VCaP (cell line): Measurements from ENCODE around the gene RC3H1.

Experiments used
- H3K27ac ChIP-seq: fragments of 450-650 bp; 2 replicates; pipeline ENCODE4 v1.5.1; 2017
- TF ChIP-seq, protein P1 (sequence below): fragments of 450-650 bp; conservative IDR thresholded peaks from 2 replicates; pipeline ENCODE4 v1.5.1; 2017; ENCODE audit warnings: mild to moderate bottlenecking, moderate library complexity

The RC3H1 gene

GRCh38 chr1:173917149-173917548 lies 105.0 kb downstream of the RC3H1 start, which contains the start of gene SERPINC1:
TSS of gene SERPINC1 (minus strand) at chr1:173917327. CDS start at chr1:173917259, 68 bp downstream.
- TF ChIP-seq, protein P1, sequence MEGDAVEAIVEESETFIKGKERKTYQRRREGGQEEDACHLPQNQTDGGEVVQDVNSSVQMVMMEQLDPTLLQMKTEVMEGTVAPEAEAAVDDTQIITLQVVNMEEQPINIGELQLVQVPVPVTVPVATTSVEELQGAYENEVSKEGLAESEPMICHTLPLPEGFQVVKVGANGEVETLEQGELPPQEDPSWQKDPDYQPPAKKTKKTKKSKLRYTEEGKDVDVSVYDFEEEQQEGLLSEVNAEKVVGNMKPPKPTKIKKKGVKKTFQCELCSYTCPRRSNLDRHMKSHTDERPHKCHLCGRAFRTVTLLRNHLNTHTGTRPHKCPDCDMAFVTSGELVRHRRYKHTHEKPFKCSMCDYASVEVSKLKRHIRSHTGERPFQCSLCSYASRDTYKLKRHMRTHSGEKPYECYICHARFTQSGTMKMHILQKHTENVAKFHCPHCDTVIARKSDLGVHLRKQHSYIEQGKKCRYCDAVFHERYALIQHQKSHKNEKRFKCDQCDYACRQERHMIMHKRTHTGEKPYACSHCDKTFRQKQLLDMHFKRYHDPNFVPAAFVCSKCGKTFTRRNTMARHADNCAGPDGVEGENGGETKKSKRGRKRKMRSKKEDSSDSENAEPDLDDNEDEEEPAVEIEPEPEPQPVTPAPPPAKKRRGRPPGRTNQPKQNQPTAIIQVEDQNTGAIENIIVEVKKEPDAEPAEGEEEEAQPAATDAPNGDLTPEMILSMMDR, result no peak
- H3K27ac ChIP-seq, result no peak within 1 kb of the TSS

DNA sequence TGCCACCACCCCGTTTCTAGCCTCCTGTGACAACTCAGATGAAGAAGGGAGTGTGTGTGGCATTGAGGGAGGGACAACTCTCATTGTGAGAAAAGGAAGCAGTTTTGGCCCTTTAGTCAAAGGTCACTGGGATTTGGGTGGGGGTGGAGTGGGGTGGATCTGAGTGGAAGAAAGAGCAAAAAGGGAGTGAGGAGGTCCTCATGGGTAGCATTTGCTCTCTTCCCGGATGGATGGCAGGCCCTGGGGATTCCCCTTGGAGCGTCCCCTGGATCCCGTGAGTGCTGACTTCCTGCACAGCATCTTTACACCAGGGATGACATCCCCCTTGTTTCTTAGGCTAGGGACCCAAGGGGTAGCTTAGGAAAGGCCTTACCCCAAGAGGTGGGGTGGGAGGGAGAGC lies 105.5 kb downstream of the RC3H1 start:
- TF ChIP-seq, protein P1, result no peak
- H3K27ac ChIP-seq, result no peak overlapping the region

GRCh38 chr1:173915596-173915995 lies 106.6 kb downstream of the RC3H1 start:
- TF ChIP-seq, protein P1, result no peak
- no peak overlapping the region for H3K27ac ChIP-seq

DNA sequence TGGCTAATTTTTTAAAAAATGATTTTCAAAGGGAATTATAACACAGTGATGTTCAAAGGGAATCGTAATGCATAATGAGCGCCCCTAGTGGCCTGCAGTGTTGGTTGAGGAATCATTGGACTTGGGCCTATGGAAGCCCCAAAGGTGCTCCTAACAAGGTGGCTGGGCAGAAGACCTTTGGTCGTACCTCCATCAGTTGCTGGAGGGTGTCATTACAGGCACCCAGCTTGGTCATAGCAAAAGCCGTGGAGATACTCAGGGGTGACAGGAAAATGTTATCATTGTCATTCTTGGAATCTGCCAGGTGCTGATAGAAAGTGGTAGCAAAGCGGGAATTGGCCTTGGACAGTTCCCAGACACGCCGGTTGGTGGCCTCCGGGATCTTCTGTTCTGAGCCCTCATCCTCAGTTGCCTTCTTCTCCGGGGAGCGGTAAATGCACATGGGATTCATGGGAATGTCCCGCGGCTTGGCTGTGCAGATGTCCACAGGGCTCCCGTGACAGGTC lies 107.7 kb downstream of the RC3H1 start:
- no peak overlapping the region for H3K27ac ChIP-seq
- TF ChIP-seq, protein P1, result peak; percentile 48

GRCh38 chr1:173913111-173913510 lies 109.0 kb downstream of the RC3H1 start:
- TF ChIP-seq, protein P1, result no peak
- no peak overlapping the region for H3K27ac ChIP-seq

- H3K27ac ChIP-seq, result no peak overlapping the region
- TF ChIP-seq, protein P1, result no peak
These were observed 118.2 kb downstream of the RC3H1 start for GRCh38 chr1:173903827-173904531.

DNA sequence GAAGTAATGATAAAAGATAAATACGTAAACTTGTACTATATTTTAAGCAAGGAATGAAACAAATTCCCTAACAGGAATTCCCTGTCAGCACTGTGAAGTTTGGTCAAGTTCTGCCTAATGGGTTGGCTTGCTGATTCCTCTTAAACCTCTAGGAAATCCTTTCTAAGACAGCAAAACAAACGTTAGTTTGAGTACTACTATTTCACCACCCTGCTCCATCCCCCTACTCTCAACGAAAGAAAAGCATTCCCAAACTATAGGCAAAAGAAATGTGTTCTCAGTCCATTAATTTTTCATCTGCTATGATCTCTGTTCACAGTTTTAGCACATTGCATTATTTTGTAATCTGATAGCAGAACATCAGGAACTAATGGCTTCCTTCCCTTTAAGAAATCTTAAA lies 121.2 kb downstream of the RC3H1 start:
- TF ChIP-seq, protein P1, result no peak
- no peak overlapping the region for H3K27ac ChIP-seq
